Measurements from ENCODE around the gene MAPK12.
A peak's percentile ranks its signal among the peaks of the same experiment; 100 is the strongest.
"Not testable (repeated sequence)": the region's sequence is repeated elsewhere in the genome, so short reads cannot be mapped to it uniquely, and the experiment has no call there.

Gene MAPK12

GRCh38 chr22:50280708-50281383 is 19.4 kb upstream of the MAPK12 start:
- no peak for DNase-seq

- no peak for DNase-seq
These were observed 18.7 kb upstream of the MAPK12 start for GRCh38 chr22:50280022-50280707.

- no peak for DNase-seq
These were observed 17.6 kb upstream of the MAPK12 start for GRCh38 chr22:50278956-50279619.

- no peak for DNase-seq
These were observed 17.0 kb upstream of the MAPK12 start for GRCh38 chr22:50278461-50278860.

- DNase-seq, result no peak
These were observed 16.3 kb upstream of the MAPK12 start for GRCh38 chr22:50277761-50278160.

GRCh38 chr22:50276143-50276542 is 14.7 kb upstream of the MAPK12 start:
- DNase-seq, result no peak

- DNase-seq, result no peak
These were observed 13.9 kb upstream of the MAPK12 start for GRCh38 chr22:50275181-50276055.

GRCh38 chr22:50274771-50275170 is 13.3 kb upstream of the MAPK12 start:
- no peak for DNase-seq

GRCh38 chr22:50274311-50274710 is 12.8 kb upstream of the MAPK12 start:
- peak; percentile 66 to 72 for DNase-seq

- not testable (repeated sequence) for DNase-seq
These were observed 12.3 kb upstream of the MAPK12 start for GRCh38 chr22:50273781-50274180.

- not testable (repeated sequence) for DNase-seq
These were observed 11.9 kb upstream of the MAPK12 start for GRCh38 chr22:50273352-50273751.

GRCh38 chr22:50272044-50272802 is 10.7 kb upstream of the MAPK12 start:
- no peak for DNase-seq

- DNase-seq, result no peak
These were observed 10.1 kb upstream of the MAPK12 start for GRCh38 chr22:50271519-50271970.

- peak; percentile 50 to 70 for DNase-seq
These were observed 9.3 kb upstream of the MAPK12 start for GRCh38 chr22:50270666-50271394.

GRCh38 chr22:50269970-50270665 is 8.6 kb upstream of the MAPK12 start, which contains the start of gene MAPK11:
MAPK11 (minus strand) TSS chr22:50270380; CDS start chr22:50270292, 88 bp downstream.
- DNase-seq, result peak in 1 of 2 experiments; percentile 42

- DNase-seq, result peak in 1 of 2 experiments; percentile 7
These were observed 8.1 kb upstream of the MAPK12 start for GRCh38 chr22:50269573-50269969.

GRCh38 chr22:50268655-50269113 is 7.2 kb upstream of the MAPK12 start:
- no peak for DNase-seq

GRCh38 chr22:50267591-50268390 is 6.3 kb upstream of the MAPK12 start:
- no peak for DNase-seq

GRCh38 chr22:50266994-50267393 is 5.5 kb upstream of the MAPK12 start:
- no peak for DNase-seq
